ENCODE measurements around the gene PPFIA4.
"Not testable (repeated sequence)": the region's sequence is repeated elsewhere in the genome, so short reads cannot be mapped to it uniquely, and the experiment has no call there.

The PPFIA4 gene

DNA sequence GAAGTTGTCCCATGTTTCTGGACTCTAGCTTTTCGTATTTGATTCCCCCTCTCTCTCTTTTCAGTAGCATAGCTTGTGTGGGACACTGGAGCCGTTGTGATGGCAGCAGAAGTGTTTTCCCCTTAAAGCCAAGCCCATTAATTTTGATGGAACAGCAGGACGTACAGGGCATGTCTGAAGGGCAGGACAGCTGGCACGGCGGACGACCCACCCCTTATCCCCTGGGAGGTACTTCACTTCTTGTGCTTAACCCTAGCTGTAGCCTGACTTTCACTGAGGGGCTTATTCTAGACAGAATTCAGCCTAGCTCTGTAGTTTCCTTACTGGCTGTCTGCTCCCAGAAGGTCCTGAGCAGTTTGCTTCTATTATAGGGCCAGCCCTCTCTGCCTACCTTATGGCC, 8.6 kb upstream of the PPFIA4 start:
- no peak for DNase-seq

DNA sequence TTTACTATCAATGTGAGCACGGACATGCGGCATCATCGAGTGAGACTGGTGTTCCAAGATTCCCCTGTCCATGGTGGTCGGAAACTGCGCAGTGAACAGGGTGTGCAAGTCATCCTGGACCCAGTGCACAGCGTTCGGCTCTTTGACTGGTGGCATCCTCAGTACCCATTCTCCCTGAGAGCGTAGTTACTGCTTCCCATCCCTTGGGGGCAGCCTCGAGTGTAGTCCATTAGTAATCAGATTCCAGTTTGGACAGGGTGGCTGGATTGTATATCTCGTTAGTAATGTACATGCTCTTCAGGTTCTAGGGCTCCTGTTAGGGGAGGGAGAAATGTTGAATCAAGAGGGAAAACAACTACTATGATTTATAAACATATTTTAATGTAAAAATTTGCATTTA, 3.4 kb upstream of the PPFIA4 start:
- DNase-seq: not testable (repeated sequence)

DNA sequence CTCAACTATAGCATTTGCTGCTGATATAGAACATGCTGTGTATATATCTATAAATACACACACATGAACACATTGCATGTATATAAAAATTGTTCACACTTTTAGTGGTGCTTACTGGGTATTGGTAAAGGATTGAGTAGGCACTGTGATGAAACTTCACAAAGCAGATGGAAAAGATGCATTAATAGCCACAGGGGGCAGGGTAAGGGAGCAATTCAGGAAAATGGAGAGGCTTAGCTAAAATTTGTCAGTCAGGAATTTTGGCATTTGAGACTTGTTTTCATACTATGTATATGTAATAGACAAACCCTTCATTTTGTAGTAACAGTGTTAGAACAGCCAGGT, 633 bp upstream of the PPFIA4 start:
- DNase-seq: no peak

DNA sequence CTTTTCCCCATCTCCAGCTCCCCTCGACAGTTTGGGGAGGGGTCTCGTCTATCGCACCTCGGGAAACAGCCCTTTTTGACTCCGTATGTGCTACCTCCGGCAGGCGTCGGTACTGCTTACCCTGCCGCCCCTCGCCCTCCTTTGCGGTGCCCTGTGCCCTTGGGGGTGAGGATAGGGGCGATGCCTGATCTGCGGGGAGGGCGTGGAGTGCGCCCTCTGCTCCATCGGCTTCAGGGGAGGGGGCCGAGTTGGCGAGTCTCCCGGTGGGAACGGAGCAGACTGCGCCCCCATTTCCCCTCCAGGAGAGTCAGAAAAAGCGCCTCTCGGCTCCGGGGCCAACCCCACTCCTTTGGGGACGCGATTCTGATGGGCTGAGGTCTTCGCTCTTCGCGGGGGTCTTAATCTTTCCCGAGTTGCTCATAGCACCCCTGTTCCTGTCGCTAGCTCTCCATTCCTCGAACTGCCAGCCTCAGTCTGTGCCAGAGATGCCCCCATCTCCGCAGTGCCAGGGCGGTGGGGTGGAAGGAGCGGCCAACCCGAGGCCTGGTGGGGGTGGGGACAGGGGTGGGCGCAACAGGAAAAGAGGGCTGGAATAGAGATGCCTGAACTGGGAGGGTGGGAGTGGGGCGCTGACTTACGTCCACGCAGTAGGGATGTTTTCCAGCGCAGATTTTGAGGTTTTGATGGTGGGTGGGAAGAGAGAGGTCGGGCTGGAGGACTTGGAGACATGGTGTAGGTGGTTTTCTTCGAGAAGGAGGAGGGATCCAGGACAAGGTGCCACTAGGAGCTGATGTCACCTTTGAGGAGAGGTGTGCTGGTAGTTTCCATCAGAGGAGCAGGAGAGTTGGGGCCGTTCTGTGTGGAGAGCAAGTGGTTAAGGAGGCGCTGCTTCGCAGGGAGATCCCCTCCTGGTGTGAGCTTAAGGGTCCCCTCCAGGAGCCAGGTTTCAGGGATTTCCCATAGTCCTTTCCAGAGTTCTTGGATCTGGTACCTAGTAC, 674 bp downstream of the PPFIA4 start:
- no peak for DNase-seq

DNA sequence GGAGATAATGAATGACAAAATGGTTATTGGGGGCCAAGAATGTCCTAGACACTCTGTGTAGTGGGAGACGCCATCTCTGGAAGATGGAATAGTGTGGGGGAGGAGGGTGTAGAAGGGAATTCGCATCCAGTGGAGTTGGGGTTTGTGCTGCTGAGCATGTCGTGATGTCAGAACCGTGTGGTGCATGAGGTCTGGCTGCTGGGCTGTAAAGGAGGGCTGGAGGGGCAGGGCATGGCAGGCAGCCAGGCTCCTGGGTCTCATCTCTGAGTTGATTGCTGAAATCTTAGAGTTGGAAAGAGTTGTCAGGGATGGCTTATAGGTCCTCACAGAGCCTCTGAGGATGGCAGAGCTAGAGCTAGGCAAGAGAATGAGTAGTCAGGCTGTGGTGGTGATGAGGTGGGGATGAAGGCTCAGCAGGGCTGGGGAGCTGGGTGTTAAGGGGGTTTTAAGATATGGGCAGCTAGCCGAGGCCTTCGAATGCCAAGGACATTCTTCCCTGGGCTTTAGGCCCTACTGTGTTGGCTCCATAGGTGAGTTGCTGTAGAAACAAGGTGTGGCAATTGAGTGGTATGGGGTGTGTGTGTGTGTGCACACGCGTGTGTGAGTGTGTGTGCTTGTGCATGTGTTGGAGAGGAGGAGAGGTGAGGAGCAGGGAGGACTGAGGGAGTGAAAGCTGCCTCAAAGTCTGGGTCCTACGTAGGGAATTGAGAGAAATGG, 1.9 kb downstream of the PPFIA4 start:
- DNase-seq: no peak

DNA sequence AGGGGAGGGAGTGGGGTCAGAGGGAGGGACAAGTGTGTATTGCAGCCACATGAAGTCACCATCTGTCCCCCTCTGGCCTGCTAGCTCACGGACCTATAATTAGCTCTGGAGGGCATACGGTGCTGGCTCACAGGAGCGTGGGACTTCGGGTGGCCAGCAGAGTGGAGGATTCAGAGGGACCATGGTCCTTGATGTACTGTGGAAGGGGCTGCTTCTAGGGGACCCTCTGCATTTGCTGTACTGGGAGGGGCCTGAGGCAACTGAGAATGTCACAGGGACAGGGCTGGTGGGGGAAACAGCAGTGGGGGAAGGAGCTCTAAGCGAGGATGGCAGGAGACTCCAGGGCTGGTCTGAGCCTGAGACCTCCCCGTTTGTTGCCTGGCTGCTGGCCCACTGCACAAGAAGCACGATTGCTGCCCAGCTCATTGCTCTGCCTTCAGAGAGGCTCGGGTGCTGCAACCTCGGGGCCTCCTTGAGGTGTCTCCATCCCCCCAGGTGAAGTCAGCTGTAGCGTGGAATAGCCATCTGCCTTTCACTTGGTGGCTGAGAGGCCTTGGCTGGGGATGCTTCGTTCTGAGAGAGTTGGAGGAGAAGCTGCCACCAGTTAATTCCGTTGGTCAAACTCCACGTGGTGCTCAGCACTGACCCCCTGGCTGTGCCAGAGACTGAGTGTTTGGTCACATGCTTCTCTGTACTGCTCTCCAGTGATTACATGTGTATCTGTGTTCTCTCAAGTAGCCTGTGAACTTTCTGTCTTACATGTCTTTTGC, 2.7 kb downstream of the PPFIA4 start:
- DNase-seq: no peak

DNA sequence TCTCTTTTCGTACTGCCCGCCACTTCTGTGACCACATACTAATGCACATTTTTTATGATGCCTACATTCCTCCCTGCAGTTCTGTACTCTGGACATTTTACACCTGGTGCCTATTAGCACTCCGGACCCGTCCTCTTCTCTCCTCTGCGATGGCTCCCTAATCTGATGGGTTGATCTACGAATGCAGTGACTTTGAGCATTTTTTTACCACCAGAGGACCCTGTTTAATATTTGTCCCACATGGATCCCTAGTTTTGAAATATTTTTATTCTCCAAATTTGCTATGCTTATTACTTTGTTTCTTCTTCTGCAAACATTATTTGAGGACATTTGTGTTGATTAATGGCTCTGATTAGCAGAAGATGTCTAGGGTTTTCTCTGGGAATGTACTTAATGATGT, 5.2 kb downstream of the PPFIA4 start:
- DNase-seq: no peak

DNA sequence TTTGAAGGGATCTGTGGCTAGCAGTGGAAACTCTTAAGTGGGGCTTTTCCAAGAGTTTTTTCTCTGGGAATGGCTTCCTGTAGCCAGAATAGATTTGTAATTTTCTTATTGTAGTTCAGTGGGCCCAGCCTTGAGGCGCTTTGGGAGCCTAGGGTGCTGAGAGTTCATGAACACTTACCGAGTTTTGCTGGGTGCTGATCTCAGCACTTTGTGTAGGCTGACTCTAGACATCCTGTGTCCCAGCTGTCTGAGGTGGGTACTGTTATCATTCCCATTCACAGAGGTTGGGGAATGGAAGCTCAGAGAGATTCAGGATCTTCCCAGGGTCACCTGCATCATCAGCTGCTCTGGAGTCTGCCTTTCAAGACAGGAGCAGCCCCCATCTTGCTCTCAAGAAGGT, 7.0 kb downstream of the PPFIA4 start:
- DNase-seq: no peak

DNA sequence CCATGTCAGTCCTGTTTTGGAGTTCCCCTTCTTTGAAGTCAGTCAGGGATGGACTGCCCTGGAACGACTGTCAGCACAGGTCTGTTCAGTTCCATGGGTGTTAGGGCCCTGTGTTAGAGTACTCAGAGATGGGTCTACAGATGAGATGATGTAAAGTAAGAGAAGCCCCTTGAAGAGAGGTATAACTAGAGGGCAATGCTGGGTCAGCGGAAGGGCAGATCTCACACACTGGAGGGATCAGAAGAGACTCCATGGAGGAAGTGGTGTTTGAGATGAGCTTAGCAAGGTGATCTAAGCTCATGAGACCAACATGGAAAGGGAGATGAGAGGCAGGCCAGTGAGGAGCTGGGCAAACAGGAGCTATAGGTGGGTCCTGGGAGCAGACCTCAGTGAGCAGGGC, 7.6 kb downstream of the PPFIA4 start:
- no peak for DNase-seq

DNA sequence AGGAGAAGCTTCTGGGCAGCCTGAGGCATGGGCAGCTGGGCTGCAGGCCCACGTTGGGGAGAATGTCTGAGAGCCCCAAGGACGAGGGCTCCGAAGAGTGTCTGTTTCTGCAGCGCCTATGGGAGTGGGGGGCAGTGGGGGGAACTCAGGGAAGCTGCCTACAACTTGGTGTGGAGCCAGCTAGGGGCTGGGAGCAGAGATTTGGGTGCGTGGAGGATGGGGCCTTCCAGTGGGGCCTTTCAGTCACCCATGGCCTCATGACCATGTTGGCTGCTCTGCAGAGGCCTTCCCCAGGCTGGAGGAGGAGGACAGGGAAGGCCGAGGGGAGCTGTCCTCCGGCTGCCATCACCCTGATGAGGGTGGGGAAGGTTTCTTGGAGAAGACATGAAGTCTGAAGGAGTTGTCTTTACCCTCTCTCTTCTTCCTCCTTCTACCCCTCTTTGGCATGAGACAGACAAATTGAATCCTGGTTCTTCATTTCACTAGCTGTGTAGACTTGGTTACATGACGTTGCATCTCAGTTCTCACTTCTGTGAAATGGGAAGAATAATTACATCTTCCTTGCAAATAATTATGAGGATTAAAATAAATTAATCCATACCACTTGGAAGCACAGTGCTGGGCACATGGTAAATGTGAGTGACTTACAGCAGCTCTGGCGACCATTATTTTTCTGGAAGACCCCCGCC, 8.3 kb downstream of the PPFIA4 start:
- no peak for DNase-seq

DNA sequence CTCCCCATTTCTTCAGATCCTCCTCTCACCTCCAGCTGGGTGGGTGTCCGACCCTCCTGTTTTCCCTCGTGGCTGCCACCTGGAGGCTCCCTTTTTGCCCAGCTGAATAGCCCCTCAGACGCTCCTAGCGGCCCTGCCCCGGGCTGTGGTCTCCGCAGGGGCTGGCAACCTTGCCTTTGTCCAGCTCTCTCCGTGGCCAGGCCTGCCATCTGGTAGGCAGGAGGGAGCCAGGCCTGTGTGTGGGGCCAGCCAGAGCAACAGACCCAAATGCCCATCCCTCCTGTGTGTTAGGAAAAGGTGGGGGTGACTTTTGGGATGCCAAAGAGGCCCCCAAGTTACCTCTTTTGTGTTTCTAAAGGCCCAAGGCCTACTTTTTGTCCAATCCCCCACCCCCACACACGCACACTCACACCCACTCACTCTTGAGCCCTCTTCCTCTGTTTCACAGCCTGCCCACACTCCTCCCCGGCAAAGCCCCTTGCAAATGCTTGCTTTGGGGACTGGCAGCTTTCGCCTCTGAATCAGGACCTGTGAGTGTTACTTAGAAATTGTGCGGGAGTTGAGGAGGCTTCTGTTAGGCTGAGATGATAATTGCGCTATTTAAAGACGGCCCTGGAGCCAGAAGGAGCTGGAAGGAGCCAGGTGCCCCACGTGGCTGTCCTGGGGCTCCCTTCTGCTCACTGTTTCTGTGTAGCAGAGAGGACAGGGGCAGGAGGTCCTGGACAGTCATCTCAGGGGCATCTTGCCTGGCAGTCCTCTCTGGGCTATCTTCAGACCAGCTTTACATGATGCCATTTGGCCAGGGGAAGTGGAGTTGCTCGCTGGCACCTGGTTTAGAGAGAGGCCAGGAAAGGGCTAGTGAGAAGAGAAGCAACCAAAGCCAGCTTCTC, 9.1 kb downstream of the PPFIA4 start:
- DNase-seq: no peak

DNA sequence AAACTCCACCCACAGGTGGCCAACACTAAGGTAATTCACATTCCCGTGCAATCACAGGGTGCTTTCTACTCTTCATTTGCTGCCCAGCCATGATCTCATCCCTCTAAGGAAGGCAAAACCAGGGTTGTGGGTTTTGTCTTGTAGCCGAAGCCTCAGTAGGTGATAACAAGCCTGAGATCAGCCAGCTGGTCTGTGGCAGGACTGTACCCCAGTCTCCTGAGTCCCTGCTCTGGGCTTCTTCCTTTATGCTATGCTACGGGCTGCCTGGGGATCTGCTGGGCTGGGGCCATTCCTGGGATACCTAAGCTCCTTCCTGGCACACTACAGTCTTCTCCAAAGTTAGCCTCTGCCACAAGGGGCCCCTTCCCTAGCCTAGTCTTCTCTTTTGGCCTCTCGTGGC, 9.8 kb downstream of the PPFIA4 start:
- no peak for DNase-seq

DNA sequence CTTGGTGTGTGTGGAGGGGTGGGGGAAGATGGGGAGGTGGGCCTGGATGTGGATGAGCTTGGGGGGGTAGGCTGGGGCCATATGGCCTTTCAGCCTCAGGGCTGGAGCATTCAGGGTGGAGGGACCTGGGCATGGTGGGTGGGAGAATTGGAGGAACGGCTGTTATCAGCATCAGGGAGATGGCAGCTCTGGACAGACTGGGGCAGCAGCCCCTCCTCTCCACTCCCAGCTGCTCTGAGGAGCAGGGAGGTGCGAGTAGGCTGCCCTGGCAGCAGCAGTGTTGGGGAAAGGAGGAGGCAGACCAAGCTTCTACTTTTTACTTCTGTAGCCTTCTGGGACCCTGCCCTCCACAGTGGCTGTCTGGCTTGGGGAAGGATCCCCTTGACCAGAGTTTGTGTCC, 10.2 kb downstream of the PPFIA4 start:
- DNase-seq: no peak

DNA sequence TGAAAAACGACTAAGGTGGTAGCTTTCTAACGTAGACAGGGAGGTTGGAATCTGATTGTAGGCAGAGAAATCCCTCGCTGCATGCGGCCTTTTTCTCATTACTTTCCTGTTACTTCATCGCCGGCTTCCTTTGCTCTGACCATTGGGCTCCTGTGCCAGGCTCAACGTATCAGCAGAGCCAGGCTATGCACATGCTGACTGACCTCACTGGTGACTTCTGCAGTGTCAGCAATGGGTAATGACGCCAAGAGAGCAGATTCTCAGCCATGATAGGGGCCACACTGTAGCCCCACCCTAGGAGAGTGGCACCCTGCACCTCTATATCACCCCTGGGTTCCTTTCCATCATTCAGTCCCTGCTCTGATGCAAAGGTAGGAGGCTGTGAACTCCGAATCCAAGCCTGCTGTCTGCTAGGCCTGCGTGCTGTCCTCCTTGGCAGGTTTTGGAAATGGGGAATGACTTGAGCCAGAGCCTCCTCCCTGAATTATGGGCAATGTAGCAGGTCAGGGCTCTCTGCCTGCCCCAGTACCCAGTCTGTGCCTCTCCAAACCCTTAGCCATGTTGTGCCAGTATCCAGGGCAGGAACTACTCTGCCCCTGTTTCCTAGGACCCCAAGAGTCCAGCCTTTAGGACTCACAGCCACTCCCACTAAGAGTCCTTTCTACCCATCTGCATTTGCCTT, 11.4 kb downstream of the PPFIA4 start:
- no peak for DNase-seq

DNA sequence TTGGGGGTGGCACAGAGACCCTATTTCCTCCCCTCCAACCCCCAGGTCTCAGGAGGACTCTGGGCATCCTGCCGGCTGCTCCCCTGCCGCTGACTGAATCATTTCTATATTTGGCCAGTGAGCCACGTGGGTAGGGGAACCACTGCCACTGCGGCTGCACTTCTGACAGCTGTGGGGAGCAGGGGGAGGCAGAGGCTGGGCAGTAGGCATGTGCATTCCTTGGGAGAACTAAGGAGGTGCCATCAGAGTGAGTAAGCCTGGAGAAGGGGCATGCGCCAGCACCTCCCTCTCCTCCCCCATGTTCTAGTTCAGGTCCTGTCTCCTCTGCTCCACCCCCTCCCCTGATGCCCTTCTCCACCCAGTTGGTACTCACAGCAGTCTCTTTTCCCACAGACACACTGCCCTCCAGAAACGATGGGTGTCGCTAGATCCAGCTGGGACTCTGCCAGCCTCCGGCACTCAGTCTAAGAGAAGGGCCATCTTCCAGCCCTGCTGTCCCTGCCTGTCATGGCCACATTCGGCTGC, 12.0 kb downstream of the PPFIA4 start:
- no peak for DNase-seq

DNA sequence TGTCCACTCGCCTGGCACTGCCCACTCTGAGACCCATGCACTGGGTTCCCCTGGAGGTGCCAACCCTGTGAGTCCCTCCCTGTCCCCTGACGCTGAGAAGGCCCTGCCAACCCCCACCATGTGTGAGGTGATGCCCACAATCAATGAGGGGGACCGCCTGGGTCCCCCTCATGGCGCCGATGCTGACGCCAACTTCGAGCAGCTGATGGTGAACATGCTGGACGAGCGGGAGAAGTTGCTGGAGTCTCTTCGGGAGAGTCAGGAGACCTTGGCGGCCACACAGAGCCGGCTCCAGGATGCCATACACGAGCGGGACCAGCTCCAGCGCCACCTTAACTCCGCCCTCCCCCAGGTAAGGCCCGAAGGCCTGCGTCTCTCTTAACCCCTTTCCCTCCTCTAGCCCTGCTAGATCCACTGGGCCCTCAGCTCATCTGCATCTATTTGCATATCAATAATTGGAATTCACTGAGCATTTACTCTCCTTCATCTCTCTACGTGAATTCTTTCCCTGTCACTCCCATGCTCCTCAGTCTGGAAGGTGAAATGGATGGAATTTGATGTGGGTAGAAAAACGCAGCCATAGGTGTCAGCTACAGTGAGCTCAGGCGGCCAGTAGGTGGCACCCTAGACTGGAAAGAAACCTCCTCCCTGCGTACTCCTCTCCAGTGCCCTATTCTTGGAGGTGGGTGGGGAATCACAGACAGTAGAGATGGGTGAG, 12.8 kb downstream of the PPFIA4 start:
- DNase-seq: peak; percentile 68

DNA sequence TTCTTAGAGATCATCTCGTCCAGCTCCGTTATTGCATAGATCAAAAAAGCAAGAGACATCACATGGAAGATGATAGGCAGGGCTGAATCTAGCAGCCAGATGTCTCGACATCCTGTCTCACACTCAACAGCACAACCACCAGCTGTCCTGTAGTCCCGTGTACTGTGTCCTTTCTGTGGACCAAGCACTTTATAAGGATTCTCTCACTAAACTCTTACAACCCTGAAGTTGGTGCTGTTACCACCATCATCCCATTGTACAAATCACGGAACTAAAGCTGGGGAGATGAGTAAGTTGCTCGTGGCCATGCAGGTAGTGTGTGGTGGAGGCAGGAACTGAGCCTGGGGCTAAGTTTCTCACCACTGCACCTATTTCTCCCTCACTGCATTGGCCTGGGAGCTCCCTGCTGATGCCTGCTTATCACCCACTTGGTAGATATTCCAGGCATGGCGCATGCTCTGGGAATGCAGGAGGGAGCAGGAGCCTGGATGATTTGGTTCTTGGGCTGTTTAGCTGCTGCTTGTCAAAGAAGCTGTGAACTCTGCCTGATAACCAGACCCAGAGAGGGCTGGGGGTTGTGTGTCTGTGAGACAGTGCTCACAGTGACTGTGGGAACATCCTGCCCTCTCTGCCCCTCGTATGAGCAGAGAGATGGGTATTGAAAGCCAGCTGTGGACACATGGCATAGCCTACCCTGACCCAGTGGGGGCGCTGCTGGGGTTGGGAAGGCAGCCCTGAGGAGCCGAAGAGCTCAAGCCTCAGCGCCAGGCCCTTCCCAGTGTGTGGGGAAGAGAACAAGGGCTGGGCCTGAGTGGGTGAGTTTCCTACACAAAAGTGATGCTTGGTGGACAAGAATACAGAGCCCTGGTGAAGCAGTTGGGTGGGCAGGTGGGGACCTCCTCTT, 13.6 kb downstream of the PPFIA4 start:
- DNase-seq: no peak

DNA sequence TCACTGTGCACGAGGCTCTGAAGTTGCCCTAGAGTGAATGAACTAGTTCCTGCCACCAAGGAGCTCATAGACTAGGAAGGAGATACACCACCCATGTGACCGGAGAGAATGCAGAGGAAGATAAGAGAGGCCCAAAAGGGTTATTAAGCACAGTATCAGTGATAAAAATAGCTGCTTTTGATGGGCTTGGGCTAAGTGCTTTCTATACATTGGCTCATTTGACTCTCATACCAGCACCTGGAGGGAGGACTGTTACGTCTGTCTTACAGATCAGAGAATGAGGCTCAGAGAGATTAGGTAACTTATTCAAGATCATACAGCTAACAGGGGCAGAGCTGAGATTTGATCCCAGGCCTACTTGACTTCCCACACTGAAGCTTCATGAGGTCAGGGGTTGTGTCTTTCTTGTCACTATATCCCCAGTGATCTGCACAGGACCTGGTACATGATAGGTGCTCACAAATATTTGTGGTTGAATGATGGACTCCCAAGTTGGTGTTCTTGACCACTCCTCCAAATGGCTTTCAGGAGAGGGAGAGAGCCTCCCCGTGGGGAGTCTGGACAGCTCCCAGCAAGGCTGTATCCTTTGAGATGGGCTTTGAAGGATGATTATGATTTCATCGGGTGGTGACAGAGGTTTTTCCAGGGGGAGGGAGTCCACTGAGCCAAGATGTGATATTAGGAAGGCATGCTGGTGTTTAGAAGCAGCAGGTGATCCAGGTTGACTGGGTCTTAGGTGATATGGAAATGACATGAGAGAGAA, 14.4 kb downstream of the PPFIA4 start:
- no peak for DNase-seq

All from activated CD8-positive, alpha-beta memory T cell treated with anti-CD3 and anti-CD28 coated beads, Interleukin-2, amount 50 U/mL, for 4 hours (primary cell).